Neural cell (in vitro differentiated cells): ENCODE results near the gene PLXDC2.

Source experiments
- CTCF ChIP-seq: fragments of 450-650 bp; IDR thresholded peaks from 2 replicates; pipeline ENCODE4 v1.5.1; 2014; ENCODE audit warnings: antibody characterized with exemption, mild to moderate bottlenecking, moderate library complexity; ENCODE audit not compliant: poor library complexity, severe bottlenecking
- POLR2AphosphoS5 ChIP-seq: IDR thresholded peaks from 2 replicates; pipeline ENCODE4 v1.6.1; 2012
- REST ChIP-seq: IDR thresholded peaks from 2 replicates; pipeline ENCODE4 v1.6.1; 2012; ENCODE audit warnings: borderline replicate concordance

- TF ChIP-seq POLR2AphosphoS5 (no peak), REST (no peak), CTCF (no peak)
These were observed 189.4 kb downstream of the PLXDC2 start for GRCh38 chr10:20005638-20006037.
